ENCODE measurements around the gene EPS8L1.
"Not testable (repeated sequence)": the region's sequence is repeated elsewhere in the genome, so short reads cannot be mapped to it uniquely, and the experiment has no call there.

EPS8L1 gene

DNA sequence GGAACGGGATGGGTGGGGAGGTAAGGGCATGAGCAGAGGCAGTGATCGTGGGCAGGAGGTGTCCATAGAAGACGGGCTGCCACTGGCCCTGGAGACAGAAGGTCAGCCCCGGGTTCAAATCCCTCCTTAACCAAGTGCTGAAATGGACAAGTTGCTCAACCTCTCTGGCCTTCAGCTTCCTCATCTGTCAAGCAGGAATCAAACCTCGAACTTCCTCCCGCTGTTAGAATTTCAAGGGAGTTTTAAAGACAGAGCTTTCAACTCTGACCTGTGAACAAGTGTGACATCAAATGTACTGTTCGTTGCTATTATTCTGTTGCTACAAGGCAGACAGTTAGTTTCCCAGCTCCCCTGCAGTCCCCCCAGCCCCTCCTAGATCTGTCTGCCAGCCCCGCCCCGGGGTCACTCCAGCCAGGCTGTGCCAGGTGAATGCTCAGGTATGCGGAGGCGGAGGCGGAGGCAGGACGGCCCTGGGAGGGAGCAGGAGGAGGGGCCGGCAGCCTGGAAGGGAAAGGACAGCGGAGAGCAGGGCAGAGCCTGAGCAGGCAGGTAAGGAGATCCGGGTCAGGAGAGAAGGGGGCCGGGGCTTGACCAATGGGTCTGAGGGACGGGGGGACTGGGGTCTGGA, at the start of gene EPS8L1:
TSS of gene EPS8L1 (plus strand) at position 499 of the 628 bp plus-strand sequence. CDS start 576 bp downstream, outside the sequence.
- peak; percentile 31 for DNase-seq

GRCh38 chr19:55027140-55027471, 48.6 kb upstream of the EPS8L1 start:
- not testable (repeated sequence) for DNase-seq

DNA sequence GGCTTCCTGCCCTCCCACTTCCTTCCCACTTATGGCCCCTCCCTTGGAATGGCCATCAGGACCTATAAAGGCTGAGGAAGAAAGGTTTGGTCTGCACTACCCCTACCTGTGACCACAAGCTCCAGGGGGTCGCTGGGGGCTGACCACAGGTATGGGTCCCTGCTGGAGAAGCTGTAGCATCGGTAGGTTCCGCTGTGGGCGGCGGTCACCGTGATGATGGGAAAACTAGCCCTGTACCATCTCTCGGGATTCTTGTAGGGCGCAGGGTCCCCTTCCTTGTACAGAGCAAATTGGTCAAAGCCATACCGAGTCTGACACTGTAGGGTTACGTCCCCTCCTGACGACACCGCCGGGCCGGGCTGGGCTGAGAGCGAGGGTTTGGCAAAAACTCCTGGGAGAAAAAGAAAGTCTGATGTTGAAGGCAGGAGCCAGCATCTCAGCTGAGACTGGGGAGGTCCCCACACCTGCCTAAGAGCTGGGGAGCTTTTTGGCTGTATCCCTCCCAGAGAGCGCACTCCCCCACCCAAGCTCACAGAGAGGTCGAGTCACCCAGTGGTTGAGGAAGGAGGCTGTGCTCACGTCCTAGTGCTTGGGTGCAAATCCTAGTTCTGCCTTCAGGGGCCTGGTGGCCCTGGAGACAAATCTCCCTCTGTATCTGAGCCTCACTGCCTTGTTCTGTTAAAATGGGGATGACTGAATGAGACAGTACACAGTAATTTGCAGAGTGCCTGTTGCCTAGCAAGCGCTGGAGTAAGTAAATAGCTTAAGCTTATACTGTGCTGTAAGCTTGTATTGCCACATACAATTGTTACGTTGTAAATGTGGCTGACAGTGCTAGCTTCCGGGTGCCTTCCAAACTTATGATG, 48.0 kb upstream of the EPS8L1 start:
- DNase-seq: peak; percentile 9

- no peak for DNase-seq
Observed at GRCh38 chr19:55028757-55029156, 46.9 kb upstream of the EPS8L1 start.

DNA sequence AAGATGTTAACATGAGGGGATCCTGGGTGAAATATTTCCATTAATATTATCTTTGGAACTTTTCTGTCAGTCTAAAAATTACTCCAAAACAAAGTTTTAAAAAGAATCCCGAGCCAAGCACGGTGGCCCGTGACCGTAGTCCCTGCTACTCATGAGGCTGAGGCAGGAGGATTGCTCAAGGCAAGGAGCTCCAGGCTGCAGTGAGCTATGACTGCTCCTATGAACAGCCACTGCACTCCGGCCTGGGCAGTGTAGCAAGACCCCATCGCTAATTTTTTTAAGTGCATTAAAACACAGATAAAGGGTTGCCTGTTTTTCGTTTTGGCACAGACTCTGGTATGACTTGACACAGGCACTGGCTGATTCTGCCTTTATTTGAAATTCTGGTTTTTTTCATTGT, 44.5 kb upstream of the EPS8L1 start:
- no peak for DNase-seq

DNA sequence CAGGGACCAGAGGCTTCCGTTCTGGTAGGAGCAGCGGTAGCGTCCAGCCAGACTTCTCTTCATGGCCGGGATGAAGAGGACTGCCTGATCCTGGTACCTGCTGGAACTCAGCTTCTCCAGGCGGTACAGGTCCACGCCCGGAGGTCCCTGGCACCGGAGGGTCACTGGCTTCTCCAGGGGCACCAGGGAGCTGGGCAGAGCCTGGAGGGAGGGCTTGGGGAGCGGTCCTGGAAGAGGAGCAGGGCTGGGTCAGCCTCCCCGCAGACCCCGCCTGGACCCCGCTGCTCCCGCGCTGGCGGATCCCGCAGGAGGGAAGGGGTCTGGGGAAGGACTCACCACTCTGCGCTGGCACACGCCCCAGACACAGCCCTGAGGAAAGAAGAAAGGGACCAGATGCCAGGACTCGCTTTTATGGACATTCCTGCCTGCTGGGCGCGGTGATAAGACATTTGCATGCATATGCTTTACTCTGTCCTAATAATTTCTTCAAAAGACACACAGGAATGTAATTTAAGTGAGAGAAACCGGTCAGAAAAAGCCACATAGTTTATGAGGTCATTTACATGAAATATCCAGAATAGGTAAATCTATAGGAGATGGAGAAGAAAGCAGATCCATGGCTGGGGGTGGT, 43.4 kb upstream of the EPS8L1 start:
- no peak for DNase-seq

DNA sequence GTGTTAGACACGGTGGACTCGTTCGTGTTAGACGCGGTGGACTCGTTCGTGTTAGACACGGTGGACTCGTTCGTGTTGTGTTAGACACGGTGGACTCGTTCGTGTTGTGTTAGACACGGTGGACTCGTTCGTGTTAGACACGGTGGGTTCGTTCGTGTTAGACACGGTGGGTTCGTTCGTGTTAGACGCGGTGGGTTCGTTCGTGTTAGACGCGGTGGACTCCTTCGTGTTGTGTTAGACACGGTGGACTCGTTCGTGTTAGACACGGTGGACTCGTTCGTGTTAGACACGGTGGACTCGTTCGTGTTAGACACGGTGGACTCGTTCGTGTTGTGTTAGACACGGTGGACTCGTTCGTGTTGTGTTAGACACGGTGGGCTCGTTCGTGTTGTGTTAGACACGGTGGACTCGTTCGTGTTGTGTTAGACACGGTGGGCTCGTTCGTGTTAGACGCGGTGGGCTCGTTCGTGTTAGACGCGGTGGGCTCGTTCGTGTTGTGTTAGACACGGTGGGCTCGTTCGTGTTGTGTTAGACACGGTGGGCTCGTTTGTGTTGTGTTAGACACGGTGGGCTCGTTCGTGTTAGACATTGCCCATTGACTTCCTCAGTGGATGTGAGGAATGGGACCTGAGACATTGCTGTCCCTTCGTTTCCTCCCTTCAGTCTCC, 42.6 kb upstream of the EPS8L1 start:
- not testable (repeated sequence) for DNase-seq

- DNase-seq: no peak
Observed at GRCh38 chr19:55034751-55035150, 40.9 kb upstream of the EPS8L1 start.

DNA sequence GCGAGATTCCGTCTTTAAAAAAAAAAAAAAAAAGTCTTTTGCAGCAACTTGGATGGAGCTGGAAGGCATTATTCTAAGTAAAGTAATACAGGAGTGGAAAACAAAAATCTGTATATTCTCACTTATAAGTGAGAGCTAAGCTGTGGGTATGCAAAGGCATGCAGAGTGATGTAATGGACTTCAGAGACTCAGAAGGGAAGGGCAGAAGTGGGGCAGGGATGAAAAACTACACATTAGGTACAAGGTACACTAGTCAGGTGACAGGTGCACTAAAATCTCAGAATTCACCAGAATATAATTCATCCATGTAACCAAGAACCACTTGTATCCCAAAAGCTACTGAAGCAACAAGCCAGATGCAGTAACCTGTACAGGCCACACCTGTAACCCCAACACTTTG, 39.6 kb upstream of the EPS8L1 start:
- DNase-seq: no peak

DNA sequence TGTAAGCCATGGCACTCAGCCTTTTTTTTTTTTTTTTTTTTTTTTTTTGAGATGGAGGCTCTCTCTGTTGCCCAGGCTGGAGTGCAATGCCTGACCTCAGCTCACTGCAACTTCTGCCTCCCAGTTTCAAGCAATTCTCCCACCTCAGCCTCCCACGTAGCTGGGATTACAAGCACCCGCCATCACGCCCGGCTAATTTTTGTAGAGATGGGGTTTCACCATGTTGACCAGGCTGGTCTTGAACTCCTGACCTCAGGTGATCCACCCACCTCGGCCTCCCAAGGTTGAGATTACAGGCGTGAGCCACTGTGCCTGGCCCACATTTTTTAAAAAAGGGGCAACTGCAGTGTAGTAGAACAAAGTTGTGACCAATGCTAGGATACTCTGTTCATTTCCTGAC, 38.1 kb upstream of the EPS8L1 start:
- not testable (repeated sequence) for DNase-seq

- DNase-seq: not testable (repeated sequence)
Observed at GRCh38 chr19:55040654-55041053, 35.0 kb upstream of the EPS8L1 start.

DNA sequence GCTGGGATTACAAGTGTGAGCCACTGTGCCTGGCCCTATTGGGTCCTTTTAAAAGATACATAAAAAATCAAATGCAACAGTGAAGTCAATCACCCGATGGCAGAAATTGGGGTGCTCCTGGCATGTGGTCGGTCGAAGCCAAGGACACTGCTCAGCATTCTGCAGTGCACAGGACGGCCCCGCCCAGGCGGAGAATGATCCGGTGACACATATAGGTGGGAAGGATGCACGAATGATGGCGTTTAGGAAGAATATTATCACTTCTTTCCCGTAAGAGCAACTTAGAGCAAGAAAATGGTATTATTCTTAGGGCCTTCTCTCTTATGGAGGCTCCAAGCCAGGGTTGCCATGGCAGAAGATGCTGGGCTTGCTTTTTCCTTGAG, 34.4 kb upstream of the EPS8L1 start:
- no peak for DNase-seq

- no peak for DNase-seq
Observed at GRCh38 chr19:55041627-55042343, 33.9 kb upstream of the EPS8L1 start.

- no peak for DNase-seq
Observed at GRCh38 chr19:55042344-55042678, 33.4 kb upstream of the EPS8L1 start.

GRCh38 chr19:55042688-55043087, 33.0 kb upstream of the EPS8L1 start:
- no peak for DNase-seq

- DNase-seq: no peak
Observed at GRCh38 chr19:55044286-55044685, 31.4 kb upstream of the EPS8L1 start.

DNA sequence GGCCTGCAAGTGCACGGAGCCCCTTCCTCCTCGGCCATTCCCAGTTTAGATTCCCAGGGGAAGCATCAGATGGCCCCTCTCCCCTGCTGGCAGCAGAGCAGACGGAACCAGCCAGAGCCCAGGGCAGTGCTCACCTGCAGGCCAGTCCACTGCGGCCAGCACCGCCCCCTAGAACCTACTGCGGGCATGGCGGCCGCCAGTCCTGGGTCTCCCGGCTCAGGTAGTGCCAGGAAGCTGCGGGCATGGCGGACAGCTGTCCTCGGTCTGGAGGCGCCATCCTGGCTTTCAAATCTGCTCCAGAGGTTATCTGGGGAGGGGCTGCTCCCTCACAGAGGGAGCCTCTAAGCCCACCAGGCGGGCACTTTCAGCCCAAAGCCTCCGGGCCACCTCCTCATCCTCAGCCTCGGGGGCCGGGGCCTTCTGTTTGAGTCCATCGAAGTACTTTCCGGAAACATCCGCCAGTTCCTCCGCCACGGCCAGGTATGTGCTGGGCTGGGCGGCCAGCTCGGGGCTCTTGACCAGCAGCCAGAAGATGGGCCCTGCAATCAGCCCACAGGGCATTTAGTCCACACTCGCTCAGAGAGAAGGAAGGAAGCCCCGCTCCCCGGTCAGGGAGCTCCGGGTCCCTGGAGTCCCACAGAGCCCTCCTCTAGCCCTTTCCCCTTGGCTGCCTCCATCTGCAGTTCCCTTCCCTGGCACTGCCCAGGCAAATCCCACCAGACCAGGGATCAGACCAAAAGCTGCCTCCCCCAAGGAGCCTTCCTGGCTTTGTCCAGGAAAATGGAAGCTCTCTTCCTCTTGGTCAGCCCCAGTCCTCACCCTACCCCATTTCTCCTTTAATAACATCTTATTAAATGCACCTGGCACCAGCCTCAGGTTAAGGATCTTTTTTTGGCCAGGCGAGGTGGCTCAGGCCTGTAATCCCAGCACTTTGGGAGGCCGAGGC, 30.6 kb upstream of the EPS8L1 start:
- no peak for DNase-seq

GRCh38 chr19:55046975-55047622, 28.6 kb upstream of the EPS8L1 start:
- DNase-seq: no peak

- no peak for DNase-seq
Observed at GRCh38 chr19:55047951-55048350, 27.7 kb upstream of the EPS8L1 start.

DNA sequence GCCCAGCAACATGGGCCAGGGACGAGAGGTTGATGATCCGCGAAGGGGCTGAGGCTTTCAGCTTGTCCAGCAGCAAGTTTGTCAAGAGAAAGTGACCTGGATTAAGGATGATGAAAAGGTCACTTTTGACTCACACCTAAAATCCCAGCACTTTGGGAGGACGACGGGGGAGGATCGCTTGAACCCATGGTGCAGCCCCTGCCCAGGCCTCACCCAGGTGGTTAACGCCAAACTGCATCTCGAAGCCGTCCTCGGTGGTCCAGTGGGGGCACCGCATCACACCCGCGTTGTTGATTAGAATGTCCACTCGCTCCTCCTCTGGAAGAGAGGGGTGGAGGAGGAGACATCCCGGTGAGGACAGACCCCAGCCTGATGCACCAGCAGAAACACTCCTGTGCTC, 27.2 kb upstream of the EPS8L1 start:
- no peak for DNase-seq
